Brain microvascular endothelial cell (primary cell): ENCODE data around the gene GFRA4.
"Not testable (repeated sequence)": the region's sequence is repeated elsewhere in the genome, so short reads cannot be mapped to it uniquely, and the experiment has no call there.

Source experiments
- DNase-seq: peaks from one replicate; pipeline ENCODE4 v3.0.0-alpha.2; 2020
- H3K27ac ChIP-seq: fragments of 250-450 bp; sonication (Bioruptor Pico); 2 replicates; pipeline ENCODE4 v1.5.1; 2020; ENCODE audit warnings: mild to moderate bottlenecking, moderate library complexity
- H3K27me3 ChIP-seq: fragments of 250-450 bp; sonication (Bioruptor Pico); replicated peaks from 2 replicates; pipeline ENCODE4 v1.5.1; 2020; ENCODE audit warnings: mild to moderate bottlenecking
- H3K36me3 ChIP-seq: fragments of 250-450 bp; sonication (Bioruptor Pico); replicated peaks from 2 replicates; pipeline ENCODE4 v1.5.1; 2020; ENCODE audit warnings: mild to moderate bottlenecking
- H3K4me3 ChIP-seq: 2 replicates; pipeline ENCODE4 v1.5.1; 2011; ENCODE audit warnings: low read depth, mild to moderate bottlenecking, control low read depth, low read length, moderate library complexity
- in situ Hi-C: cut with HindIII; loops from 2 replicates; pipeline ENCODE4 v1.10.0; 2017; ENCODE audit warnings: low sequenced_read_pairs, low pct_ligation_motif_present
- TF ChIP-seq, protein P1 (sequence below): IDR thresholded peaks from 2 replicates; pipeline ENCODE4 v1.5.1; 2011; ENCODE audit warnings: low read depth, mild to moderate bottlenecking, moderate library complexity, low read length, control low read depth, inconsistent platforms; ENCODE audit errors: missing control alignments

The GFRA4 gene

DNA sequence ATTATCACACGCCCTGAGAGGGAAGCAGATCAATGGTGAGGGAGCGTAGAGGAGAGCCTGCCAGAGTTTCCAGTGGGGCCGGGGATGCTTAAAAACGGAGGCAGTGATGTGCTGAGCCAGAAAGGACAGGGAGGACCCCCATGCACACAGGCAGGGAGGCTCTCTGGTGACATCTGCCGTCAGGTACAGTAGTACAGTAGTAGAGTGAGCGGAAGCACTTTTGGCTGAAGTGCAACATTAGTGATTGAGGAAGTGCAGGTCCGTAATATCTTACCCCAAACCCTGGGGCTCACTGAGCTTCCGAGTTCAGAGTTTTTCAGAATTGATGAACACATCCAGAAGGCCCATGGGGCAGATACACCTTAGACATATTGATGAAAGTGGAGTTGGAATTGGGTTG, 42.1 kb downstream of the GFRA4 start:
- Histone ChIP-seq H3K27me3 (no peaks in the 10 kb centered on the region), H3K4me3 (no peak overlapping the region), H3K27ac (no peak overlapping the region), H3K36me3 (no peaks in the 10 kb centered on the region)
- in situ Hi-C loops, result no loop called here
- TF ChIP-seq, protein P1, sequence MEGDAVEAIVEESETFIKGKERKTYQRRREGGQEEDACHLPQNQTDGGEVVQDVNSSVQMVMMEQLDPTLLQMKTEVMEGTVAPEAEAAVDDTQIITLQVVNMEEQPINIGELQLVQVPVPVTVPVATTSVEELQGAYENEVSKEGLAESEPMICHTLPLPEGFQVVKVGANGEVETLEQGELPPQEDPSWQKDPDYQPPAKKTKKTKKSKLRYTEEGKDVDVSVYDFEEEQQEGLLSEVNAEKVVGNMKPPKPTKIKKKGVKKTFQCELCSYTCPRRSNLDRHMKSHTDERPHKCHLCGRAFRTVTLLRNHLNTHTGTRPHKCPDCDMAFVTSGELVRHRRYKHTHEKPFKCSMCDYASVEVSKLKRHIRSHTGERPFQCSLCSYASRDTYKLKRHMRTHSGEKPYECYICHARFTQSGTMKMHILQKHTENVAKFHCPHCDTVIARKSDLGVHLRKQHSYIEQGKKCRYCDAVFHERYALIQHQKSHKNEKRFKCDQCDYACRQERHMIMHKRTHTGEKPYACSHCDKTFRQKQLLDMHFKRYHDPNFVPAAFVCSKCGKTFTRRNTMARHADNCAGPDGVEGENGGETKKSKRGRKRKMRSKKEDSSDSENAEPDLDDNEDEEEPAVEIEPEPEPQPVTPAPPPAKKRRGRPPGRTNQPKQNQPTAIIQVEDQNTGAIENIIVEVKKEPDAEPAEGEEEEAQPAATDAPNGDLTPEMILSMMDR, result no peak
- no peak for DNase-seq

DNA sequence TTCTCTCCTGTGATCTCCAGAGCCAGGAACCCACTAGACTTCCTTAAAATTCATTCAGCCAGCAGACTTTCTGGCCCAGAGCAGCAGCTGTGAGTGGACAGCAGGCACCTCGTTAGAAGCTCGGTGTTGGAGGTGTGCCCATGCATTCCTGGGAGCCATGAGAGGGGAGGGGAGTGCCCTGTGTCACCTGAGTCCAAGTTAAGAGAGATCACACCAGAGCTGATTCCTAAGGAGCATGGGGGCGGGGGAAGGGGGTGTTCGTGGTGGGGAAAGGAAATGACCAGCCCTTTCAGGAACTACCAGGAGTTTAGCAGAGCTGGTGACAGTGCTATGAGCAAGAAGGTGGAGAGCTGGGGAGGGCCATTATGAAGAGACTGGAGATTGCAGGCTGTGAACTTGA, 46.9 kb downstream of the GFRA4 start:
- no peak for DNase-seq
- no peak overlapping the region for H3K4me3 ChIP-seq
- TF ChIP-seq, protein P1, result no peak
- in situ Hi-C loops, result no loop called here
- no peaks in the 10 kb centered on the region for H3K36me3 ChIP-seq
- H3K27ac ChIP-seq, result no peak overlapping the region
- H3K27me3 ChIP-seq, result no peaks in the 10 kb centered on the region

DNA sequence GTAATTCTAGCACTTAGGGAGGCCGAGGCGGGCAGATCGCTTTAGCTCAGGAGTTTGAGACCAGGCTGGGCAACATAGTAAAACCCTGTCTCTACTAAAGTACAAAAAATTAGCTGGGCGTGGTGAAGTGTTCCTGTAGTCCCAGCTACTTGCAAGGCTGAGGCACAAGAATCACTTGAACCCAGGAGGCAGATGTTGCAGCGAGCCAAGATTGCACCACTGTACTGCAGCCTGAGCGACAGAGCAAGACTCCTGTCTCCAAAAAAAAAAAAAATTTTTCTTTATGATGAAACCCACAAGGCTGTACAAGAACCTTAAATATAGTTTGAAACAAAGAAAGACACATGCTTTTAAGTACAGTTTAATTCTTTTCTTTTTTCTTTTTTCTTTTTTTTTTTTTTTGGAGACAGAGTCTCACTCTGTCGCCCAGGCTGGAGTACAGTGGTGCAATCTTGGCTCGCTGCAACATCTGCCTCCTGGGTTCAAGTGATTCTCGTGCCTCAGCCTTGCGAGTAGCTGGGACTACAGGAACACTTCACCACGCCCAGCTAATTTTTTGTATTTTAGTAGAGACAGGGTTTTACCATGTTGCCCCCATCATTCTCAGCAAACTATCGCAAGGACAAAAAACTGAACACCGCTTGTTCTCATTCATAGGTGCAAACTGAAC, 47.9 kb downstream of the GFRA4 start:
- in situ Hi-C loops, H3K36me3 ChIP-seq, H3K4me3 ChIP-seq, H3K27me3 ChIP-seq, H3K27ac ChIP-seq, DNase-seq: not testable (repeated sequence)

DNA sequence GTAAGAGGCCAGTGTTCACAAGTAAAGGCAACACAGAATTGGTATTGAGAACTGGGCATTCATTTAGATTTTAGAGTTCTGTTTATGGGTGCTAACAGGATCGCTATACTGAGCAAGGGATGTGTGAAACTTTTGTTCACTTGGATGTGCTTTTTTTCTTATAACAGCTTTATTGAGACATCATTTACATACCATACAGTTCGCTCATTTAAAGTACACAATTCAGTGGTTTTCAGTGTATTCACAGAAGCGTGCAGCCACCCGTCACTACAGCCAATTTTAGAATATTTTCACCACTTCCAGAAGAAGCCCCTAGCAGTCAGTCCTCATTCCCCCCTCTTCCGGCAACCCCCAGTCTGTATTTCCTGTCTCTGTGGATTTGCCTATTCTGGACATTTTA, 48.7 kb downstream of the GFRA4 start:
- Histone ChIP-seq H3K36me3 (no peaks in the 10 kb centered on the region), H3K27ac (no peak overlapping the region), H3K4me3 (no peak overlapping the region), H3K27me3 (no peaks in the 10 kb centered on the region)
- TF ChIP-seq, protein P1, result no peak
- no peak for DNase-seq
- in situ Hi-C loops, result no loop called here

DNA sequence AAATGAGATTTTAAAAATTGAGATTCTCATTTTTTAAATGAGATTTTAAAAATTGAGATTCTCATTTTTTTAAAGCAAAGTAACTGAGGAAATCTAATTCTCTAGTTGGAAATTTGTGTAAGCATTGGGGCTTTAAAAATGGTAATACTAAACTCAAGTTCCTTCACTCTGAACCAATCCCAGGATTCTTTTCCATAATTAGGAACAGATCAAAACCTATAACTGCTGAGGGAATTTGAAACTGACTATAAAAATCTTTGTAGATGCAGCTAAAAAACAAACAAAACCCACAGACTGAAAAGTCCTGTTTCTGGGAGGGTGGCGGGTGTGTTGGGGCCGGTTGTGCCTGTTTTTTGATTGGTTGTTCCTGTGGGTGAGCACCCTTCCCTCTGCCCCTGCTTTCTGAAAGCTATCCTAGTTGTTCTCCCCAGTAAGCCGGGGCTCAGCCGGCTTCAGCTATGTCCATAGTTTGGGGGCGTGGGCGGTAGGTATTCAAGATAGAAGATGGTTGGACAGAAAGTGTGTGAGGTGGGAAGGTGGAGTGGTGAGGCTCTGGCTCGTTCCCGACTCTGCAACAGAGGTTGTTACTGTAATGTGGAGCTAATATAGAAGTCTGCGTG, 49.3 kb downstream of the GFRA4 start:
- TF ChIP-seq, protein P1, result no peak
- in situ Hi-C loops, result no loop called here
- no peak overlapping the region for H3K27ac ChIP-seq
- no peaks in the 10 kb centered on the region for H3K36me3 ChIP-seq
- no peak overlapping the region for H3K4me3 ChIP-seq
- no peaks in the 10 kb centered on the region for H3K27me3 ChIP-seq
- DNase-seq, result peak; percentile 14

DNA sequence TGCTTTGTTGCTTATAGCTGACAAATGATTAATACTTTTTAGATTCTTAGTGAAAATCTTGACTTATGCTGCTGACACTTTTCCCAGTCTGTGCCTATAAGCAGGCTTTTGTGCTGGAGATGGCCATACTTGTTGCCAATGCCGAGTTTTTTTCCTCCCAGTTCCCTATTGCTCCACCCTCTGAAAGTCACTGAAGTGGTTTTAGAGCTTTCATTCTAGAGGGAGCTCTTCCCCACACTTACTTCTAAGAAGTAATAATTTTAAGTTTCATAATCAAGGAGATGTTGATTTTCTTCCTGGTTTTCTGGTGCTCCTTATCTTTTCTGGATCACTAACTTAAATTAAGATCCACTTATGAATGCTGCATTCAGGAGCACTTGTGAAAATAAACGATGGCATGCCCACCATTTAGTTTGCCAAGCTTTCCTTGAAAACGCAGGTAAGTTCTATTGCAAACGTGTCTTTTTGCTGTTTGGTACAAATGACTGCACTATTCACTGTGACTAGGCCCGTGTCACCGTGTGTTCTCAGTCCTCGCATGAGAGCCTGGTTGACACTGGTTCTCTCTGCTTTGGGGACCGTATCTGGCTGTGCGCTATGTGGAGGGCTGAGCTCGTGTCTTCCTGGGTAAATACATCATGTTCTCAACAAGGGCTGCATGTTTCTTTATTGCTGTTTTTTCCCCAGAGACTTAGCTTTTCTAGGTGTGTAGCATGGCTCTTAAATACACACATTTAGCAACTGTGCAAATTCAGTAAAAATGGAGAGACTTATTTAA, 50.2 kb downstream of the GFRA4 start:
- in situ Hi-C loops, result no loop called here
- Histone ChIP-seq H3K27ac (no peak overlapping the region), H3K4me3 (no peak overlapping the region), H3K27me3 (no peaks in the 10 kb centered on the region), H3K36me3 (no peaks in the 10 kb centered on the region)
- DNase-seq, result no peak
- TF ChIP-seq, protein P1, result no peak
